IMR-90 (cell line): ENCODE results near the gene AHCYL2.

Experiments
- CTCF ChIP-seq: conservative IDR thresholded peaks from 2 replicates; pipeline ENCODE4 v1.5.1; 2012; ENCODE audit warnings: mild to moderate bottlenecking, low read depth, low read length, improper control_type of control experiment
- MAZ ChIP-seq: IDR thresholded peaks from 2 replicates; pipeline ENCODE4 v1.6.1; 2012; ENCODE audit warnings: low read depth, mild to moderate bottlenecking, low read length, improper control_type of control experiment, moderate library complexity, borderline replicate concordance
- RFX5 ChIP-seq: IDR thresholded peaks from 2 replicates; pipeline ENCODE4 v1.8.0; 2012; ENCODE audit warnings: low read depth, mild to moderate bottlenecking, low read length, moderate library complexity

- no peak for TF ChIP-seq MAZ
- no peak for TF ChIP-seq CTCF
- no peak for TF ChIP-seq RFX5
These were observed 3.8 kb downstream of the AHCYL2 start for GRCh38 chr7:129228633-129229032.
